NB4 (cell line): ENCODE measurements around the gene KLF7.

ENCODE experiments used
- CTCF ChIP-seq: IDR thresholded peaks from one replicate; pipeline ENCODE4 v1.5.1; 2012; ENCODE audit warnings: low read depth, low read length
- POLR2A ChIP-seq: IDR thresholded peaks from 2 replicates; pipeline ENCODE4 v1.6.1; 2011; ENCODE audit warnings: mild to moderate bottlenecking; ENCODE audit not compliant: insufficient read length; ENCODE audit errors: extremely low read depth
- TF ChIP-seq, protein P1 (sequence below): IDR thresholded peaks from 2 replicates; pipeline ENCODE4 v1.6.1; 2011; ENCODE audit warnings: low read depth, low read length

DNA sequence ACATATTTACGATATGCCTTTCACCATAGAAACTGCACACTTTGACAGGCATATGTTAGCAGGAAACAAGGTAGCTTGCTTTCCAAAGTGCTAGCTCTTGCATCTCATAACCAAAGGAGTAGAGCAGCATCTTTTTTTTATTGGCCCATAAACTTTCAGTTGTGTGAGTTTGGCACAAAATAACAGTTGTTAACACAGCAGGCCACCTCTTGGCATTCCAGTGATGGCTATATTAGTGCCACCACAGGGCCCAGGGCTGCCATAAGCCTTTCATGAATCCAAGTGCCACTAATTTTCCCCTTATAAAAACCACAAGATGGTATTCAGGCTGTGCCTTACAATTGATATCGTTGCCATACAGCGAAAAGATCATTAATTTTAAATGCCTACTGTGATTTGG, 40.3 kb upstream of the KLF7 start:
- TF ChIP-seq CTCF, result no peak
- TF ChIP-seq POLR2A, result no peak
- TF ChIP-seq, protein P1, sequence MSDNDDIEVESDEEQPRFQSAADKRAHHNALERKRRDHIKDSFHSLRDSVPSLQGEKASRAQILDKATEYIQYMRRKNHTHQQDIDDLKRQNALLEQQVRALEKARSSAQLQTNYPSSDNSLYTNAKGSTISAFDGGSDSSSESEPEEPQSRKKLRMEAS, result no peak
